Testis (tissue), 2 donors: ENCODE measurements around the gene JOSD2.

ENCODE experiments used
- POLR2A ChIP-seq: fragments of 450-650 bp; IDR thresholded peaks from one replicate; pipeline ENCODE4 v1.6.1; 2017; ENCODE audit warnings: antibody characterized with exemption, mild to moderate bottlenecking, moderate library complexity
- TF ChIP-seq, protein P1 (sequence below), 3 experiments: fragments of 450-650 bp in 2 of 3; fragments of 200-600 bp in 1 of 3; sonication (generic) in 1 of 3; IDR thresholded peaks; one replicate each; pipeline ENCODE4 v1.5.1; 2016 to 2019; ENCODE audit warnings: antibody characterized with exemption in 3 of 3, mild to moderate bottlenecking in 2 of 3, moderate library complexity in 1 of 3

DNA sequence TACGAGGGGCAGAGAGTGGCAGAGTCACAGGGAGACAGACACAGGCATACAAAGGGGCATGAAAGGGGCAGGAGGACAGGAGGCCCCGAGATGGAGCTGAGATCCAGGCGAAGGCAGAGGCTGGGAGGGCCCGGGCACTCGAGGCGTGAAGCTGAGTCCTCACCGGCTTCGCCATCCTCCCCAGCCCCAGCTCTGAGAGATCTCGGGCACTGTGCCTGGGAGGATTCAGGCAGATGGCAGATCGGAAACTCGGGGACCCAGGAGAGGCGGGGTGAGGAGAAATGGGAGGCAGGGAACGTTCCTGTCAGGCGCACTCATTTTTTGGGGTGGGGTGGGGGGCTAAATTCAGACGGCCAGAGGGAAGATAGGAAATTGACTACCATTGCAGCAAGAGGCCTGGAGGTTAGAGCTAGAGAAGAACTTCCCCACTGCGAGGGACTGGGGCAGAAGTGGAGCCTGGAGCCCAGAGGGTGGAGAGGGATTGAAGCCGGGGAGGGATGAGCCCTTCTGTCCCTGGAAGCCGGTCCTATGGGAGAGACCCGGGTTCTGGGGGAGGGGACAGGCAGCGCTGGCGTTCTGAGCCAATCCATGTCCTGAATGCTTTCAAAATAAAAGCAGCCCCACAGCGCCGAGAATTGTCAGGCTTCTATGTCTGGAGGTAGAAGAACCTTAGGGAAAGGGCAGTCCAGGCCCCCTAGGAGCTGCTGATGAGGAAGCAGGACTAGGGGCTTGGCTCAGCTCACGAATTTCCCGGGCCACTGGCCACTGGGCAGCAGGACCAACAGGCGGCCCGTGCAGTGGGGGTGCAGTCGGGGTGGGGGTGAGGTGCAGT, 44.7 kb upstream of the JOSD2 start:
- TF ChIP-seq POLR2A: no peak
- TF ChIP-seq, protein P1, sequence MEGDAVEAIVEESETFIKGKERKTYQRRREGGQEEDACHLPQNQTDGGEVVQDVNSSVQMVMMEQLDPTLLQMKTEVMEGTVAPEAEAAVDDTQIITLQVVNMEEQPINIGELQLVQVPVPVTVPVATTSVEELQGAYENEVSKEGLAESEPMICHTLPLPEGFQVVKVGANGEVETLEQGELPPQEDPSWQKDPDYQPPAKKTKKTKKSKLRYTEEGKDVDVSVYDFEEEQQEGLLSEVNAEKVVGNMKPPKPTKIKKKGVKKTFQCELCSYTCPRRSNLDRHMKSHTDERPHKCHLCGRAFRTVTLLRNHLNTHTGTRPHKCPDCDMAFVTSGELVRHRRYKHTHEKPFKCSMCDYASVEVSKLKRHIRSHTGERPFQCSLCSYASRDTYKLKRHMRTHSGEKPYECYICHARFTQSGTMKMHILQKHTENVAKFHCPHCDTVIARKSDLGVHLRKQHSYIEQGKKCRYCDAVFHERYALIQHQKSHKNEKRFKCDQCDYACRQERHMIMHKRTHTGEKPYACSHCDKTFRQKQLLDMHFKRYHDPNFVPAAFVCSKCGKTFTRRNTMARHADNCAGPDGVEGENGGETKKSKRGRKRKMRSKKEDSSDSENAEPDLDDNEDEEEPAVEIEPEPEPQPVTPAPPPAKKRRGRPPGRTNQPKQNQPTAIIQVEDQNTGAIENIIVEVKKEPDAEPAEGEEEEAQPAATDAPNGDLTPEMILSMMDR (IDR thresholded peaks at IDR 0.05): no peak
